ENCODE measurements around the gene TMC5.

The TMC5 gene

GRCh38 chr16:19548144-19548543 is 130.5 kb downstream of the TMC5 start:
- WGBS, result 92% methylated on average over 3 of the region's 3 CpGs
- Histone ChIP-seq H3K36me3 (ENCODE audit: insufficient read depth, low read length) (peaks cover 87% of the 10 kb centered on the region), H3K4me1 (ENCODE audit: insufficient read depth, low read length) (no peaks in the 10 kb centered on the region), H3K9me3 (ENCODE audit: insufficient read depth, low read depth, low read length) (no peaks in the 10 kb centered on the region), H3K27me3 (ENCODE audit: insufficient read depth, low read length) (no peaks in the 10 kb centered on the region), H3K4me3 (ENCODE audit: low read length) (no peak overlapping the region), H3K27ac (ENCODE audit: low read depth, low read length) (no peak overlapping the region), H3K9ac (ENCODE audit: low read depth, low read length) (no peak overlapping the region)

All from HUES64 (cell line).